ENCODE measurements around the gene FAH.

The FAH gene

GRCh38 chr15:80174017-80174746, 21.4 kb downstream of the FAH start:
- DNase-seq, result no peak

- DNase-seq, result no peak
Observed at GRCh38 chr15:80175436-80175835, 22.6 kb downstream of the FAH start.

- DNase-seq, result no peak
Observed at GRCh38 chr15:80176443-80176842, 23.6 kb downstream of the FAH start.

DNA sequence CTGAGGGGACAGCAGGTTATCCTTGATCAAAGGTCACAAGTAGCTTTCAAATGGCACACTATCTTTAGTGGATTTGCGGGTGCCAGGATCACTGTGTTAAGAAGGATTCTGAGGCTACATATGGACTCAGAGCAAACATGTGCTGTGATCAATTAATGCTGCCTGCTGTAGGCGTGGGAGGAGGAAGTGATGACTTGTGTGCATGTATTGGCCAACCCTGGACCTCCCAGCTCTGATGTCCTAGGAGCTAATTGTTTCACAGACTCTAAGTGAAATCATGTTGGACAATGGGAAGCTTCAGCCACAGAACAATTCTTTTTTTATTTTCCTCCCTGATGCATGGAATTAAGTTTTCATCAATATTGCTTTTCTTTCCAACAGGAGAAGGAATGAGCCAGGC, 24.4 kb downstream of the FAH start:
- no peak for DNase-seq

GRCh38 chr15:80179025-80179759, 26.4 kb downstream of the FAH start:
- DNase-seq, result no peak

- DNase-seq, result no peak
Observed at GRCh38 chr15:80179935-80180334, 27.1 kb downstream of the FAH start.

- no peak for DNase-seq
Observed at GRCh38 chr15:80180468-80180867, 27.7 kb downstream of the FAH start.

DNA sequence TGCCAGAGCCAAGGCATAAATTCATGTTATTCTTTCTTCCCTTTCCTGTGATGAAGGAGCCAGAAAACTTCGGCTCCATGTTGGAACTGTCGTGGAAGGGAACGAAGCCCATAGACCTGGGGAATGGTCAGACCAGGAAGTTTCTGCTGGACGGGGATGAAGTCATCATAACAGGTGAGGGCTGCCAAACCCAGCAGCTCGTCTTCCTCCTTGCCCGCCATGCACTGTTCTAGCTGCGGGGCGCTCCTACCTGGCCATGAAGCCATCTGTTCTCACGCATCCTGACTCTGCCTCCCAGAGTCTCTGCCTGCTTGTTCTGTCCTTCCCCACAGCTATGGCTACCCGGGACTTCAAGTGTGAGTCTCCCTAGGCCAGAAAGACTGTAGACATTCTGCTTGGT, 28.2 kb downstream of the FAH start:
- no peak for DNase-seq

- no peak for DNase-seq
Observed at GRCh38 chr15:80182611-80183261, 29.9 kb downstream of the FAH start.

DNA sequence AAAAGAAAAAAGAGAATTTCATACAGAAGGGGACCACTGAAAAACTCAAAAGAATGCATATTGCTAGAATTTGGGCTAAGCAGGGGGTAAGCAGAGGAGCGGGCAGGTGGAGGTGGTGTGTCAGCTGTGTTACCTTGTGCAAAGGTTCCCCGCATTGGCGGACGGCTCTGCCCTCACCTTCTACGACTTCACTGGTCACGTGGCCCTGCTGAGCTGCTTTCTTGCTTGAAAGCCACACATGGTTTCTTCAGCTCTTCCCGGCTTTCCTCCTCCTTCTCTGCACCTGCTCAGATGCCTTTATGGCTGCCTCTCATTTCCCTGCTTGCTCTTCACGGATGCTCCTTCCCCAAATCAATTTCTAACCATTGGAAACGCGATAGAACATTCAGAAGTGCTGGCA, 30.5 kb downstream of the FAH start:
- DNase-seq, result no peak

GRCh38 chr15:80183886-80184285, 31.1 kb downstream of the FAH start:
- DNase-seq, result no peak

- no peak for DNase-seq
Observed at GRCh38 chr15:80184554-80184953, 31.8 kb downstream of the FAH start.

- DNase-seq, result no peak
Observed at GRCh38 chr15:80185152-80185551, 32.4 kb downstream of the FAH start.

DNA sequence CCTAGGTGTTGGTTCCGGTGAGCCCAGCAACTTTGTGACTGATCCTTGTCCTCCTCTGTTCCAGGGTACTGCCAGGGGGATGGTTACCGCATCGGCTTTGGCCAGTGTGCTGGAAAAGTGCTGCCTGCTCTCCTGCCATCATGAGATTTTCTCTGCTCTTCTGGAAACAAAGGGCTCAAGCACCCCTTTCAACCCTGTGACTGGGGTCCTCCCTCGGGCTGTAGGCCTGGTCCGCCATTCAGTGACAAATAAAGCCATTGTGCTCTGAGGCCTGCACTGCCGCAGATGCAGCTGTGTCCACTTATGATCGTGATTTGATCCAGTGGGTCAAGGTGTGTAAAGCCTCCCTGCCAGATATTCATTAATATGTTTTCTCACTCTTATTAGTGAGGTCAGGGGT, 33.3 kb downstream of the FAH start:
- DNase-seq, result no peak

DNA sequence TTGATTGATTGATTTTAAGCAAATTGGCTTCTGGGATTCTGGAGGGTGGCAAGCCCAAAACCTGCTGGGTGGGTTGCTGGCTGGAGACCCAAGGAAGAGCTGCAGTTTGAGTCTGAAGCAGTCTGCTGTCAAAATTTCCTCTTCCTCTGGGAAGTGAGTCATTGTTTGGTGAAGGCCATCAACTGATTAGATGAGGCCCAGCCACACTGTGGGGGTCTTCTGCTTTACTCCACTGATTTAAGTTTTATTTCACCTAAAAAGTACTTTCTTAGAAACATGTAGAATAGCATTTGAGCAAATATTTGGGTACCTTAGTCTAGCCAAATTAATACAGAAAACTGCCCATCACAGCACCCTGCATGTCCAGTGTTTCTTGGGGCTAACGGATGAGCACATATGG, 33.8 kb downstream of the FAH start:
- no peak for DNase-seq

DNA sequence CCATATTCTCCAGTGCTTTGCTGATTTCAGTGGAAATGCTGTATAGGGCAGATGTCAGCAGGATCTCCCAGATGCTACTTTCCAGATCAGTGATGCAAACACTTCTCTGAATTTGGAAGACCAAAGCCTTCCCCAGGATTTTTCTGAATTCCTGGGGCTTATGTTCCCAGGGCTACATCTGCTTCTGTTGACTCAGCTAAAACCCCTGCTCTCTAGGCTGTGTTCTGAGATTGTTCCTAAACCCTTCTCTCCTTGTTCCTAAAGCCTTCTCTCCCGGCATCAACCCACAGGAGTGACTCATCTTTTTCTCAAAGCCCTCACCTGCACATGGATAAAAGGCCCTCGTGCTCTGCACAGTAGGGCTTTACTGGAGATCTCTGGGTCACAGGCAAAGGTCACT, 35.5 kb downstream of the FAH start:
- no peak for DNase-seq

DNA sequence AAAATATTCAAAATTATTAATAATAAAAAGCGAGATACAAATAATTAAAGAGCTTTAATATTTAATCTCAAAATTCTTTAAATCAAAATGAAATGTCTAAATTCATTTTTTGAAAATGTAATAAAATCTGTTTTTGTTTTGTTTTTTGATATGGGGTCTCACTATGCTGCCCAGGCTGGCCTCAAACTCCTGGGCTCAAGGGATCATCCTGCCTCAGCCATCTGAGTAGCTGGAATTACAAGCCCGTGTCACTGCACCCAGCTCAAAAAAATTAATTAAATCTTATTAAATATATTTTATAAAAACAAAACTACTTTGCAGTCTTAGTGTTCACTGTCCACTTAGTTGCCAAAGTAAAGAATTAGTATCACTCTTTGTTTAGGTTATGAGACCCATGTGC, 38.4 kb downstream of the FAH start:
- no peak for DNase-seq

DNA sequence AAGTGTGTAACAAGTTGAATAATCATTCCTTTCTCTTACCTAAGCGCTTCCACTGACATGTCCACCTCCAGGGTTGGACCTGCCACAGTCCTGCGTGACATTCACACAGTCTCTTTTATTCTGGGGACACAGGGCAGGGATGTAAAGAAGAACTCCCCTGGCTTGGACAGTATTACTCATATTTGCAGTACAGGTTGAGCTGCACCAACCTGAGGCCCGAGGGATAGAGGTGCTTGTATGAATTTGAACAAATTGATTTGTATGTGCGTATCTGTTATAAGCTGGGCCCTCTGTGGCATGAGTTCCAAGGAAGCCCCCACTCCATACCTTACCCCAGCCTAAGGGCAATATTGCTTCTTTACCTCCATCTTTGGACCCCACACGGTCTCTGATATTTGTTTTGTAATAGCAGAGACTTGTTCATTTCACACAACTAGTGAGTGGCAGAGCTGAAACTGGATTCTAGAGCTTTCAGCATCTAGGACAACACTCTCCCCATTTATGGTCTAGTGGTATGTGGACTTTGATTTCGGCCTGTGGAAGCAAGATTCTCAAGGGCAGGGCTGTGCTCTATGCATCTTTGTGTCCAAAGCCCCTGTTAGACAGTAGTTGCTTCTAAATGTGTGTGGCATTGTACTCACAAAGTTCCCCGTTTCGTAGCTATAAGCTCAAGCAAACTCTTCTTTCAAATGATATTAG, 39.2 kb downstream of the FAH start:
- no peak for DNase-seq

DNA sequence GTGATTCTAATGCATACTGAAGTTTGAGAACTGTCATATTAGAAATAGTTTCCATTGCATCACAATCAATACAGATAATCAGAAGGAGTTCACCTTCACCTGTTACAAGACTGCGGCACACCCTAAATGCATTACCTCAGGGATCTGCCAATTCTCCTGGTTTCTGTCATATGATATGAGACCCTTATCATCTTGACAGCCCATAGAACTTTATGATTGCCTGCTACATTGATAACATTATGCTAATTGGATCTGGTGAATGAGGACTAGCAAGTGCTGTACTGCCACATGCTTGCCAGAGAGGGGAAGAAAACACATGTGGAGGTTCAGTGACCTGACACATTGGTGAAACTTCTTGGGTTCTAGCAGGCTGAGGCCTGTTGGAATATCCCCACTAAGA, 41.4 kb downstream of the FAH start:
- DNase-seq, result no peak

- DNase-seq, result no peak
Observed at GRCh38 chr15:80194914-80195313, 42.1 kb downstream of the FAH start.

DNA sequence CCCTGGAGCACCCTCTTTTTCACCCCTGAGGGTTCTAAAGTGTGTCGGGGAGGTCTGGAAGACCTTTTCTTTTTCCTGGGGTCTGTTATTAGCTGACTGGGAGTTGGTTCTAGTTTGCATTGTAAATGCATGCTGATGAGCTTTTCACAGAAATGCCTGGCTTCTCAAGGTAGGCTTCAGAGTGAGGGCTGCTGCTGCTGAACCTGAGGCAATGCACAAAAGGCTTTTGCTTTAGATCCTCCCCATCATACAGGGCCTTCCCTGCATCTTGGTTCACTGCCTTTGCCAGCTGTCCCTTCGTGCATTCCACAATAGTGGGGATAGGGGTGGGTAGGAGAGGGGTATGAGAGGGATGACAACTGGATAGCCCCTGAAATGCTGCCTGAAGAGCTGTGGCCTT, 46.6 kb downstream of the FAH start:
- no peak for DNase-seq

DNA sequence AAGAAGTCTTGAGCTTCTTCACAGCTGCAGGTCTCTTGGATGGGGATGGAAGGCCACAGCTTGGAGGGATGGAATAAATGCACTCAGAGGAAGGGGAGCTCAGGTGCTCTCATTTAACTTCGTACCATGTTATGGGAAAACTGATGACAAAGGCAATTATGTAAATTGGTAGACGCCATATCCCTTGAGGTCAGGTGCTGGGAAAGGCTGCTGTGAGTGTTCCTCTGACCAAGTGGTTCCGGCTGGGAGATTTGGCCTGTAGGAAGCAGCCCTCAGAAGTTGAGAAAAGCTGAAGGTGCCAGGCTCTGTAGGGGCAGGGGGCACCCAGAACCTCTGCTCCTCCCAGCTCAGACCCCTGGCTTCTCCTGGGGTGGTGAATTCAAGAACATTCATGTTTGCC, 47.1 kb downstream of the FAH start:
- DNase-seq, result no peak

DNA sequence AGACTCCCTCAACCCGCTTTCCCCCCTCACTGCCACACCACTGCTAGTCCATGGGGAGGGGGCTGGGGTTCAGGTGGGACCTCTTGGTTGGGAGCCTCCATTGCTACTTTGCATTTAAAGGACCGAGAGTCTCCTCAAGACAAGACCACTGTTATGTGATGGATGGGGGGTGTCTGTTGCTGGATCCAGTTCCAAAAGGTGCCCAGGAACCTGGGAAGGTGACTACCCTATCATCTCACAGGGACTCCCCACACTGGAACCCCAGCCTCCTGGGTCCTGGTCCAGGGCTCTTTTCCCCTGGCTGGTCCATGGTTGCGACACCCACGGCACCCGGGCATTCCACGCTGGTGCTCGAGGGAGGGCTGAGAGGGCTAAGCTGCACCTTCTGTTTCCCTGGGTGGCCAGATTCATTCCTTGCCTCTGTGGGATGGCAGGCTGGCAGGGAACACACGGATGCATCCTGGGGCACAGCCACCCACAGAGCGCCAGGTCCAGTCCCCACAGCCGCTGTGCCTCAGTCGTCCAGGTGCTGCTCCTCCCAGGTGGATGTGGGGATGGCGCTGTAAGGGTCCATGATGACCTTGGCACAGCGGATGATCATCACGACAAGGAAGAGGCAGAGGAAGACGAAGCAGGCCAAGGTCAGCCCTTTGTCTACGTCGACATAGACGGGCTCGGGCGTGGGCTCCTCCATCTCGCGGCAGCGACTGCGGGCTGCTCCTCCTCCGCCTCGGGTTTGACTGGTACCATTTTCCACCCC, 48.6 kb downstream of the FAH start:
- DNase-seq, result no peak

All from KG1 (cell line).